ELR (cell line): ENCODE results near the gene TRIM62.
"Not testable (repeated sequence)": the region's sequence is repeated elsewhere in the genome, so short reads cannot be mapped to it uniquely, and the experiment has no call there.

Experiments used
- DNase-seq: peaks from one replicate; pipeline ENCODE4 v3.0.0-alpha.2; 2015; ENCODE audit warnings: low read depth

The TRIM62 gene

DNA sequence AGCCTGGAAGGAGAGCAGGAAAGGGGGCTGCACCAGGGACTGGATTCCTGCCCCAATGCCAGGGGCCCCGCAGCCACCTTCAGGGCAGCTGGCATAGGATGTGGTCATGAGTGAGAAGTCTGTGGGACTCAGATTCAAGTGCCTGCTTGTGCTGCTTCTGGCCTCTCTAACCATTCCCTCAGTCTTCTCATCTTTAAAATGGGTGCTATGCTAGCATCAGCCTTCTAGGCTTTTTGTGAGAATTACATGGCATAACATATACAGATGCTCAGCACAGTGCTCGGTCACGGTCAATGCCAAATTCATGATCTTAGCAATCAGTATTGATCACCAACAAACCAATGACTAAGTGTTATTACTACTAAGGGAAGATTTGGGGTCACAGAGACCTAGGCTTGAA lies 23.5 kb downstream of the TRIM62 start:
- no peak for DNase-seq

DNA sequence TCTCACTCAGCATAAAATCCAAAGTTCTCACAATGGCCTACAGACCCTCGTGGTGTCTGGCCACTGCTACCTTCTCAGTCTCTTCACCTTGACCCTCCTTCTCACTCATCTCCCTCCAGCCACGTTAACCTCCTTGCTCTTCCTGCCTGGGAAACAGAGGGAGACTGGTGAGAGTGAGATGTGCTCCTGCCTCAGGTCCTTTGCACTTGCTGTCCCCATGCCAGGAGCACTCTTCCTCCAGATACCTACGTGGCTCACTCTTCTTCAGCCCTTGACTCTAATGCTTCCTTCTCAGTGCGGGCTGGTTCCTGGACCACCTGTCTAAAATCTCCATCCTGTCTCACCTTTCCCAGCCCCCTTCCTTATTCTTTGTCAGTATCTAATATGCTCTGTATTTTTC lies 24.7 kb downstream of the TRIM62 start:
- no peak for DNase-seq

DNA sequence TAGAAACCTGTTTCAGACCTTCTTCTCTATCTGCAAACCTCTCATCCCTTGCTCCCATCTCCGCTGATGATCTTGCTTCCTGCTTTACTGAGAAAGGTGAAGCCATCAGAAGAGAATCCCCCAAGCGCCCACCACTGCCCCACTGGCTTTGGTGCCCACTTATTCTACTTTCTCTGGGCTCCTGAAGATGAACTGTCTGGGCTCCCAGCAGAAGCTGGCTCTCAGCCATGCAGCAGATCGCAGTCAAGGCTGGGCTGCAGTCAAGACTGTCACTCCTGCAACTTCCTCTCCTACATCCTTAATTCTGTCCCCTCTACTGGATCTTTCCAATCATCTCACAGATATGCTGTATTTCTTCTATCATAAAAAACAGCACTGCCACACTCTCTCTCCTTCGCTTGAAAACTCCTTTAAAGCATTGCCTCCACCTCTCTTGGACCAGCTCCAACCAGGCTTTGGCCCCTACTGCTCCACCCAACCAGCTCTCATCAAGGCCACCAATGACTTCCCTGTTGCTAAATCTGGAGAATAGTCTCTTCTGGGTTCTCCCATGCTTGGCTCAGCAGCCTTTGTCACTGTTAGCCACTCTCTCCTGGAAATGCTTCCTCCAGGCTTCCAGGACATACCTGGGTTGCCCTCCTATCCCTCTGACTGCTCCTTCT lies 25.8 kb downstream of the TRIM62 start:
- DNase-seq = no peak

DNA sequence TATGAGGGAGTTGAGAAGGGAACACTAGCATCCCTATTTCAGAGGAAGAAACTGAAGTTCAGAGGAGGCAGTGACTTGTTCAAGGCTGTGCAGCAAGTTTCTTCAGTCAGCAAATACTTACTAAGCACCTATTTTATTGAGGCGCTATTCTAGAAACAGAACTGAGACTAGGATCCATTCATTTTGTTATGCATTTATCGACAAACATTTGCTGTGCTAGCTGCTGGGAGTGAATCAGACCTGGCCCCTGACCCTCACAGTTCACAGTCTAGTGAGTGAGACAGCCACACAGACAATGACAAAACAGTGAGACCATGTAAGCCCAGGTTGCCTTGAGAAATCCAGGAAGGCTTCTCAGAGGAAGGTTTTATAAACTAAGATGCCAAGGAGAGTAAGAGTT lies 28.2 kb downstream of the TRIM62 start:
- no peak for DNase-seq

DNA sequence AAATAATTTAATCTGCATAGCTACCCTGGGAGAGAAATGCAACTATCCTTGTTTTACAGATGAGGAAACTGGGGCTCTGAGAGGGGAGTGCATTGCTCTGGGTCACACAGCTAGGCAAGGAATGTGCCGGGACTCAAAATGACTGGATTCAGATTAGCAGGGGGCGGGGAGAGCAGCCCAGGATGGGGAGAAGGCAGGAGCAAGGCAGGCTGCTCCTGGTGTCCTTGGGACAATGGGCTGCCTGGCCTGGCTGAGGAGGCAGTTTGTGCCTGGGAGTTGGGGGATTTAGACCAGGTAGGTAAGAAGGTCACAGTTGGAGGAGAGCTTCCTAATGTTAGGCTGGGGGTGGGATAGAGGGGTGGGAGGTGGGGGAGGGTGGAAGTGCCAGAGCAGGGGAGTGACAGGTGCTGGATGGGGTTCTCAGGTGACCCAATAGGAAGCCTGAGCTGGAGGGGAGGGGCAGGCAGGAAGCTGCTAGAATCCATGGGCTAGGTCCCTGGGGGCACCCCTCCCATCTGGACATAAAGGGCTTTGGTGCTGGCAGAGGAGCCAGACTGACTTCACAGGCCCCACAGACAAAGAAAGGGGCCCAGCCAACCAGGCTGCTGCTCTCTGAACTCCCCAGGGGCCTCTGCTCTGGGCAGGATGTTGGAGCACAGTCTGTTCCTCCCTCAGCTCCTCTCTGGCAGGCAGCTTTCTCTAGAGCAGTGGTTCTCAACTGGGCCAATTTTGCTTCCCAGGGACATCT lies 29.0 kb downstream of the TRIM62 start:
- DNase-seq = no peak

DNA sequence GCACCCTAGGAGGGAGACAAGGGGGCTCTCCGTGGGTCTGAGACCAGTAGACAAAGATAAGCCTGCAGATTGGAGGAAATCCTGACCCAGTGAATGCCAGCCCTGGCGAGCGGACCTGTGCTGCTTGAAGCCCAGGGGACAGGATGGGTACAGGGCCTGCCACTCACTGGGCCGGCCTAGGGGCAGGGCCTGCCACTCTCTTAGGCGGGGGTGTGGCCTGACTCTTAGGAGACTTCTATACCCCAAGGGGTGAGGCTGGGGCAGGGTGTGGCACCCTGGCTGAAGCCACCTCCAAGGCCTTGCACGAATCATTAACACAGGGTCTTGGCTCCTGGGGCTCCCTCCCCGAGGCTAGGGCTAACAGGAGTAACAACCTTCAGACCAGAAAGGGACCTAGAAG lies 30.7 kb downstream of the TRIM62 start:
- DNase-seq = no peak

DNA sequence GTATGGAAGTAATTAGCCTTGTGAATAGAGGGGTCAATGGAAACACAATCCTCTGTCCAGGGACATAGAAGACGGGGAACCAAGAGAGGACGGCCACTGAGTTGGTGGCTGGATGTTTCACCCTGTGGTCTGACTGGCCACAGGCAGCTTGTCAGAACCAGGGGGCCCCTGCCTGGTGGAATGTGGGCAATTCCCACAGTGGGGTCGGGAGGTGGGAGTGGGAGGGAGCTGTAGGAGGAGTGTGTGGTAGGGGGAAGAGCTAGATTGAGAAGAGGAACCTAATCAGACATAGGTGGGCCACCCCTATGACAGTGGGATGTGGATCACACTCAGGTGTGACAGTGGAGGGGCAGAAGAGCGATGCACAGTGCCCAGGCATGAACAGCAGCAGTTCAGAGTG lies 31.3 kb downstream of the TRIM62 start:
- no peak for DNase-seq

DNA sequence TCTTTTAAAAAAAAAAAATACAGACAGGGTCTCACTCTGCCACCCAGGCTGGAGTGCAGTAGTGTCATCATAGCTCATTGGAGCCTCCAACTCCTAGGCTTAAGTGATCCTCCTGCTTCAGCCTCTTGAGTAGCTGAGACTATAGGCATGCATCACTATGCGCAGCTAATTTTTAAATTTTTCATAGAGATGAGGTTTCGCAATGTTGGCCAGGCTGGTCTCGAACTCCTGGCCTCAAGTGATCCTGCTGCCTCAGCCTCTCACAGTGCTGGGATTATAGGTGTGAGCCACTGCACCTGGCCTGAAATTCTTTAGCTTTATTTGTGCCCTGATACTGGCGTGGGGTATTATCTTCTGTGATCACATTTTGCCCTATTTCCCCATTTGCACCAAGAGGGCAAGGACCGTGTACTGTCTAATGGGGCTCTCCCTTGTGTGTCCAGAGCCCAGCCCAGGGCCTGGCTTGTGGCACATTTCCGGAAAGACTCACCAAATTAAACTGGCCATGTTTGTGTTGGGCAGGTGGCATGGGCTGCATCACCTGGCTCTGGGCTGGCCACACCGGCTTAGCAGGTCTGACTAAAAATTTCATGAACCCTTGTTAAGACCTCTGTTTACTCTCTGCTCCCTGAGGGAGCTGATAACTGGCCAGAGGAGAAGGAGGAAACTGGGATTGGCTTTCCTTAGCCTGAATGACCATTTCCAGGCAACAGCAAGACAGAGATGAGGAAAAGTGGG lies 32.2 kb downstream of the TRIM62 start:
- DNase-seq = no peak

DNA sequence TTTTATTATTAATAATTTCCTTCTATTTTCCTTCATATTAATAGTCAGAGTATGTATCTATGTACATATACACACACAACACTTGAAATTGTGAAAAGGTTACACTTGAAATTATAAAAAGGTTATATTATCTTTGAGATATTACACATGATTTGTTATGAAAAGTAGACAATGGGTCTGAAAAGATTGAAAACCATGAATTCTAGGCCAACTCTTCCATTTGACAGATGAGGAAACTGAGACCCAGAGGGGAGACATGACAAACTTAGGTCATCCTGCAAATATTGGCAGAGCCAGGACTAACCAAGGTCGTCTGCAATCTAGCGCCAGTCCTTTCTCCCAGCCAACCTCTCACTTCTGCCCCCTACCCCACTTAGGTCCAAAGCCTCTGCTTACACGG lies 33.2 kb downstream of the TRIM62 start:
- no peak for DNase-seq

DNA sequence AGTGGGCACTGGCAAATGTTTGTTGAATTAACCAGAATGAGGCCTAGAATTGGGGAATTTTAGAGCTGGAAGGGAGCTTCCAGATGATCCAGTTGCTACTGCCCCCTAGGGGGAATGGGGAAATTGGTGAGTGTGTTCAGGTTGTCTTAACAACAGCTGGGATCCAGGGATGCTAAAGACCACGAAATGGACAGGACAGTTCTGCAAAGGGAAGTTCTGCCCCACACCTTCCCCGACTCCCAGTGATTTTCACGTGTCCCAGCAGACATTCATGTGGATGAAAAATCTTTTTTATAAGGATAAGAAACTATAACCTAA lies 33.9 kb downstream of the TRIM62 start:
- peak; percentile 60 for DNase-seq

DNA sequence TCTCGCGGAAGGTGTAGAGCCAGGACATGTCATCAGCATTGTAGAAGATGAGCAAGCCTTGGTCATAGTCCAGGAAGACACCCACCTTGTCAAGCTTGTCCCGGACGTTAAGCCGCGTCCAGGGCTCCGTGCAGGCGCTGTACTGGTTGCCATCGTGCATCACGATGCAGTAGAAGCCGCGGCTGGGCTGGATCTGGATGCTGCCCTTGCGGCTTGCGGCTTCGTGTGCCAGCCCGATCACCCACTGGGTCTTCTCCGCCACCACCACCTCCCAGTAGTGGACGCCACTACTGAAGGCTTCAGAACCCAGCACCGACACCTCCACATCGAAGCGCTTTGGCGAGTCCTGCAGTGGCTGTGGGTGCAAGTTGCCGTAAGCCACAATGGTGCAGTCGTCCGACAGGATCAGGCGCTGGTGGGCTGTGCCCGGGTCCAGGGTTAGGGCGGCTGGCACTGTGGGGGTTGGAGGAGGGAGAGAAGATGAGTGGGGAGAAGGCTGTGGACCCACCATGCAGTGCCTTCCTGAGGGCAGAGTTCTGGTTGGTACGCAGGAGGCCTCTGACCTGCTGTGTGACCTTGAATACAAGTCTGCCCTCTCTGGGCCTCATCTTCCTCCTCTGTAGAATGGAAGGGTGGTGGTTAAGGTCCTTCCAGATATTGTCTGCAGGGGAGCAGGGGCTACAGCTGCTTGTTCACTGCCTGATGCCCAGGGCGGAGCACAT lies 34.4 kb downstream of the TRIM62 start:
- DNase-seq = no peak

DNA sequence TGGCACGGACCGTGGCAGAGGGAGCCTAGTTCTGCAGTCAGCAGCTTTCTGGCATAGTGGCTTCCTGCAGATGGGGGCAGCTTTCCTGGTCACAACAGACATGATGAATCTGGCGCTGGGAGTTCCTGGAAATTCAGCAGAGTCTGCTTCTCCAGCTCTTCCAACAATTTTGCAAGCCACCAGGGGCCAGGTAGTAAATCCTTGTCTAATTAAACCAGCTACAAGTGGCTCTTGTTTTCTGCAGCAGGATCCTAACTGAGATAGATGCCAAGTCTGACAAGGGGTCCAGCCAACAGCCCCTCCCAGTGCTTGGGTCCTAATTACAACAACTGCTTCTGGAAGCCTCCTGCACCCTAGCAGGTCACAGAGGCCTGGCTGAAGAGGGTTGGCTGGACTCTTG lies 35.8 kb downstream of the TRIM62 start:
- DNase-seq = no peak

DNA sequence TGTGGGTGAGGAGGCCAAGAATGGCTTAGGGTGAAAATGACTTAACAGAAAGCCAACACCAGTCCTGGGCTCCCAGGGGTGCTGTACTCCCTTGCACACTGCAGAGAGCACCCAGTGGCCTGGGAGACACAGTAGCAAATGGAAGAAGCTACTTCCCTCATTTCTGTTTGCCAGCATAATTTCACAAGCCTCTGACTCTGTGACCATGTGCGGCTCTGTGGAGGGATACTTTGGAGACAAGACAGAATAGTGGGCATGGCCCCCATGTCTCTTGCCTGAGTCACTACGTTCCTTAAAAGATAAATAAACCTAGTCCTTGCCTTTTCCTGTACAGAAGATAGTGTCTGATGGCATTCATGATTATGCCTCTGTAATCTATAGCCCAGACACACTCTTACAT lies 38.1 kb downstream of the TRIM62 start:
- DNase-seq = peak; percentile 87

DNA sequence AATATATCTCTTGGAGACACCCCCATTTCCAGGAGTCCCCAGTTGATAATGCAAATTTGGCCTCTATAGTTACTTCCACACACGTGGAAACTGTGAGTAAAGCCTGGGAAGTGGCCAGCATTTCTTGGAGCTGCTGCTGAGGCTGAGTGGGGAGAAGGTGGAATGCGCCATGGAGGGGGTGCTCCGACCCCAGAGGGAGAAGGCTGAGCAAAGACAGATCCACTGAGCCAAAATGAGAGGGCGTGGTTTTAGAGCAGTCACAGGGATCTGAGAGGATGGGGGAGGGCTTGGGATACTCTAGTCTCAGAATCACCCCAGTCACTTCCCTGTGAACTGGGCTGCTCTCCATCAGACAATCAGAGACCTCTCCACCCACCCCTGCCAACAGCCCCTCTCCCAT lies 38.7 kb downstream of the TRIM62 start:
- no peak for DNase-seq

DNA sequence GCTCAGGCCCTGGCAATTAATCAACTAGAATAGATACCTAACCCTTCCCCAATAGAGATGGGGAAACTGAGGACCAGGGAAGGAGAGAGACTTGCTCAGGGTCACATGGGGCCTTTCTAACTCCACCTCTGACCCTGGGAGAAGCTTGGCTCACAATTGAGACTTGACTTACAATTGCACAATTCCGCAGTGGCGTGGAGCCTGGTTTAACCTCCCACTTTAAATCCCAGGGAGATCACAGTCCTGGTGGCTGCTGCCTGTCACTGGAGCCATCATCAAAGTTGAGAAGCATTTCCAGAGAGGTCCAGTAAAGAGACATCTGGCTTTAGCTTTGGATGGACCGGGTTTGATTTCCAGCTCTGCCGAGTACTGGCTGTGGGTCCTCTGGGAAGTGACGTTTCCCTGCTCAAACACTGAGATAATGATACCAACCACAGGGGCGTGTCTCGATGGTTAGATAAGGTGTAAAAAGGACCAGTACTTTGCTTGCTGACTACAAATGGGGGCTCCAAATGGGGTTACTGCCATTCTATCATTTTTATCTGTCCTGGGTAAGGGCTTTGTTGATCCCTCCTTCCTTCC lies 39.3 kb downstream of the TRIM62 start:
- DNase-seq = no peak

DNA sequence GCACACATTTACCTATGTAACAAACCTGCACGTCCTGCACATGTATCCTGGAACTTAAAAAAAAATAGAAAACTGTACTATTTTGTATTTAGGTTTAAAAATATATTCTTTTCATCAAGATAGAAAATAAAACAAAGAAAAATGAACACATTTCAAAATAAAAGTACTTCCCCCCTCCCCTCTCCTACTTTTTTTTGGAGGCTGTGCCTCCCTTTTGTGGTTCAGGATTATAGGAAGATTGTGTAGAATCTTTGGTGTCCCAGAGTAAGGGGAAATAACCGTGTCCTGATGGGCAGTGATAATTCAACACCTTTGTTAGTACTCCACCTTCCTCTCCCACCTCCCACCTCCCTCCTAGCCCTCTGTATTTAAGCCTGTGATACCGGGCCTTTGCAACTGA lies 40.1 kb downstream of the TRIM62 start:
- no peak for DNase-seq

DNA sequence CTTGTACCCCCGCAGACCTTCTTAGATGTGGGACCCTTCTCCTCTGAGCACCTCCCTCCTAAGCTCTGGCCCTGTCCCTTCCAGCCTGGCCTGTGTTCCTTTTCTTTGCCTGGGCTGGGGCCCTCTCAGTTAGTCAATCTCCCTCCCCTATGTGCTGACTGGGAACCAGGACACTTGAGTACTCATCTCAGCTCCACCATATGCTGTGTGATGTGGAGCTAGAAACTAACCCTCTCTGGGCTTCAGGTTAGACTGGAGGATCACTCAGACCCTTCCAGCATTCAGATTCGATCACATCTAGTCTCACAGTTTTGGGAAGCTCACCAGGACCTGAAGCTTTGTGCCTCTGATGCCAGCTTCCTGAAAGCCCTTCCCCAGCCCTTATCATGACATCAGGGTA lies 40.6 kb downstream of the TRIM62 start:
- no peak for DNase-seq

DNA sequence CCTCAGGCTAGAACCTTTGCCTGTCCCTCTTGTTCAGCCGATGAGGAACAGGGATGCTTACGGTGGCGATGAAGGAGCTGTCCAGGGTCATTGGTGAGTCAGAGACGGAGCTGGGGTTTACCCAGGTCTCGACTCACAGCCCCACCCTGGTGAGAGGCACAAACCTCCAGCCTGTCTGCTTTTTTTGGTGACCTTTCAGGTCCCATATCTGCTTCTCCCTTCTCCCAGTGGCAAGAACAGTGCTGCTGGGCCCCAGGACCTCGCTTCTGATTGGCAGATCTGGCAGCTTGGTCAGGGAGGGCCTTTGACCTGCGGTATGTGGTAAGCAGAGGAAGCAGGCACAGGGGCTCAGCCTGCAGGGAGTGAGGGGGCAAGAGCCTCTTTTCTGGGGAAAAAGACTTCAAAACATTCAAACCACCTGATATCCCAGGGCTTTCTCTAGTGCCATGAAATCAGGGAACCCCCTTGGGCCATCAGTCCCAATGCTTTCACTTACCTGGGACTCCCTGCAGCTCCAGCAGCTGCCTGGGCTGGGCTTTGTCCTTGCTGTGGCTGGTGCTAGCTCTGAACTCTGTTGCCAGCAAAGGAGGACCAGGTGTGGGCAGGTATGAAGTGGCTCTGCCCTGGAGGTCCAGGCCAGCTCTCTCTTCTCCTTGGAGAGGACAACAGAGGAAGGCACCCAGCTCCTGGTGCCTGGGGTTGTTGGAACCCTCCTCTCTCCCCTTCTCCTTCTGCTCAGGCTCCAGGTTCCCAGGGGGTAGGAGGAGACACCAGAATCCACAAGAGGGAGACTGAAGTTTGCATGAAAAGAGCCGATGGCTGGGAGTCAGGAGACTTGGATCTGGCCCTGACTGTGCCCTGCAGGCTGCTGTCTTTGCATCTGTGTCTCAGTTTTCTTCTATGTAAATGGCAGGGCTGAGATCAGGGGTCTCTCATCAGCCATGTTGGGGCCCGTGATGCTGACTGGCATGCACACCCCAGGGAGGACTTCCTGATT lies 41.4 kb downstream of the TRIM62 start:
- peak; percentile 70 for DNase-seq

DNA sequence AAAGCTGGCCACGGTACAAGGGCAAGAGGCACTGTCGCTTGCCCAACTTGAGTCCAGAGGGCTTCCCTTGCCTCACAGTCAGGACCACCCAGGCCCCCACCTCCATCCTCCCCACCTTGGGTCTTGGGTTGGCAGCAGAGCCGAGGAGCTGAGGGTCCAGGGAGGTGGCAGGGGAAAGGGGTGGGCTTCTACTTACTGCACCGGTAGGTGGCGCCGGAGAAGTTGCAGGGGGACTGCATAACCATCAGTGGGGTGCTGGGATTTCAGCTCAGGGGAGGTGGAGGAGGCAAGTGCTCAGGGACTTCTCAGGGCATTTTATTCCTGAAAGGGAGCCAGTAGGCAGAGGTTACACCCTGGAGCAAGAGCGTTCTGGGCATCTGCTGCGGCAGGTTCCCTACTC lies 44.0 kb downstream of the TRIM62 start:
- peak; percentile 54 for DNase-seq

DNA sequence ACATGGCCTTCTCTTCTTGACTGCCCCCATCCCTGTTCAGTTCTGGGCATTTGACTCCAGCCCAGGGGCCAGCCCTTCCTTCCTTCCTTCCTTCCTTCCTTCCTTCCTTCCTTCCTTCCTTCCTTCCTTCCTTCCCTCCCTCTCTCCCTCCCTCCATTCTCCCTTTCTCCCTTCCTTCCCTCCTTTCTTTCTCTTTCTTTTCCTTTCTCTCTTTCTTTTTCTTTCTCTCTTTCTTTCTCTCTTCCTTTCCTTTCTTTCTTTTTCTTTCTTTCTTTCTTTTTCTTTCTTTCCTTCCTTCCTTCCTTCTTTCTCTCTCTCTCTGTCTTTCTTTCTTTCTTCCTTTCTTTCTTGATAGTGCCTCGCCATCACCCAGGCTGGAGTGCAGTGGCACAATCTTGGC lies 45.8 kb downstream of the TRIM62 start:
- DNase-seq = not testable (repeated sequence)

DNA sequence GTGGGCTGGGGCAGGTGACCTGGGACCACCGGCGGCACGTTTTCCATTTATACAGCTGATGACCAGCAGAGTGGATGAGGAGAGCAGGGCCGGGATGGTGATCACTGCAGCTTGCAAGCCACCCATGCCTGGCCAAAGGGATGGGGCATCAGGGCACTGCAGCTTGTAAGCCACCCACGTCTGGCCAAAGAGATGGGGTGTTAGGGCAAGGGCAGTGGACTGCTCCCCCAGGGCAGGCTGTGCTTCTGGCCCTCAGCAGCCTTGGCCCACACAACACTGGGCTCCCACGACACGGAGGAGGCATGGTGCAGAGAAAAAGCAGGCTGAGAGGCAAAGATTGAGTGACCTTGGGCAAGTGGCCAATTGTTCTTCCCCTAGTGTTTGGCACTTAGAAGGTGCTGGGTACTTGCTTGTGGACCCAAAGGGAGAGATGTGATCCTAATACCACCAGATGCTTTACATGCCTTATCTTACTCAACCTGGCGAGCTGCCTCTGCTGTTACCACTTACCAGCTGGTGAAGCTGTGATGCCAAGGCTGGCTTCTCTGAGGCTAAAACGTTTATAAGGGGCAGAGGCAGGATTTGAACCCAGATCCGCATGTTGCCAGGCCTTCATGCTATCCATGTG lies 48.3 kb downstream of the TRIM62 start:
- DNase-seq = no peak
